Upper lobe of left lung (tissue), 6 donors: ENCODE measurements around the gene MTHFD1L. TPM values are rescaled to one million over a fixed set of nuclear protein-coding genes. Genes with fewer than 3 reads are reported as not detected.
"Not testable (repeated sequence)": the region's sequence is repeated elsewhere in the genome, so short reads cannot be mapped to it uniquely, and the experiment has no call there.

Experiments used
- ATAC-seq, 2 donors: fragments of 200-7000 bp; cut with Tn5 transposase; one replicate each; pipeline ENCODE4 v1.9.1; 2022; ENCODE audit warnings: mild to moderate bottlenecking in 2 of 2, moderate library complexity in 2 of 2; ENCODE audit not compliant: low FRiP score in 2 of 2
- DNase-seq, 2 donors: peaks; one replicate each; pipeline ENCODE4 v3.0.0-alpha.2; 2019 to 2020
- H3K27ac ChIP-seq, 4 donors: fragments of 200-600 bp; sonication (generic); one replicate each; pipeline ENCODE4 v1.5.1; 2016 to 2019
- H3K27me3 ChIP-seq, 4 donors: fragments of 200-600 bp; sonication (generic); one replicate each; pipeline ENCODE4 v1.5.1; 2017 to 2019
- H3K36me3 ChIP-seq, 4 donors: fragments of 200-600 bp; sonication (generic); one replicate each; pipeline ENCODE4 v1.5.1; 2016 to 2019
- H3K4me1 ChIP-seq, 4 donors: fragments of 200-600 bp; sonication (generic); one replicate each; pipeline ENCODE4 v1.5.1; 2018 to 2019
- H3K4me3 ChIP-seq, 4 donors: fragments of 200-600 bp; sonication (generic); one replicate each; pipeline ENCODE4 v1.5.1; 2017 to 2019; ENCODE audit warnings: mild to moderate bottlenecking in 2 of 4, moderate library complexity in 1 of 4
- H3K9me3 ChIP-seq, 4 donors: fragments of 200-600 bp; sonication (generic); one replicate each; pipeline ENCODE4 v1.5.1; 2018 to 2019
- EP300 ChIP-seq, 4 donors: sonication (generic); formaldehyde crosslinking; IDR thresholded peaks; one replicate each; pipeline ENCODE4 v1.5.1; 2017; ENCODE audit warnings: antibody characterized with exemption in 4 of 4, control low read depth in 2 of 4
- POLR2A ChIP-seq, 4 donors: fragments of 450-650 bp; IDR thresholded peaks; one replicate each; pipeline ENCODE4 v1.5.1; 2016 to 2017; ENCODE audit warnings: antibody characterized with exemption in 4 of 4, mild to moderate bottlenecking in 2 of 4
- POLR2AphosphoS5 ChIP-seq, 2 donors: sonication (generic); formaldehyde crosslinking; IDR thresholded peaks; one replicate each; pipeline ENCODE4 v1.5.1; 2017; ENCODE audit warnings: antibody characterized with exemption in 2 of 2
- WGBS, 2 donors: methylation state at CpG; one replicate each; pipeline ENCODE4 v1.1.5; 2017 to 2018; 5-methylcytosine and 5-hydroxymethylcytosine counted together
- total RNA-seq, 6 donors: library from RNA; depleted of rRNA in 4 of 6; stranded (reverse); fragments of >200 nt in 4 of 6; gene quantifications; one replicate each; pipeline versions ENCODE4 v1.1.0 to v1.2.1, GENCODE V29; 2016 to 2021
- TF ChIP-seq, protein P1 (sequence below), 6 experiments: fragments of 450-650 bp in 4 of 6; fragments of 200-600 bp in 2 of 6; sonication (generic) in 2 of 6; IDR thresholded peaks; one replicate each; pipeline ENCODE4 v1.5.1; 2016 to 2019; ENCODE audit warnings: antibody characterized with exemption in 6 of 6
- donor health status: DM: no; HTN: no; CAD: no; lungs with moderate emphysema.
- donor health status: DM: no; HTN: yes; CAD: no; lungs with severe emphysema.

The MTHFD1L gene
- total RNA-seq, 6 donors from 2014 or later: 11.8 to 32.3 (median 19.4) TPM

DNA sequence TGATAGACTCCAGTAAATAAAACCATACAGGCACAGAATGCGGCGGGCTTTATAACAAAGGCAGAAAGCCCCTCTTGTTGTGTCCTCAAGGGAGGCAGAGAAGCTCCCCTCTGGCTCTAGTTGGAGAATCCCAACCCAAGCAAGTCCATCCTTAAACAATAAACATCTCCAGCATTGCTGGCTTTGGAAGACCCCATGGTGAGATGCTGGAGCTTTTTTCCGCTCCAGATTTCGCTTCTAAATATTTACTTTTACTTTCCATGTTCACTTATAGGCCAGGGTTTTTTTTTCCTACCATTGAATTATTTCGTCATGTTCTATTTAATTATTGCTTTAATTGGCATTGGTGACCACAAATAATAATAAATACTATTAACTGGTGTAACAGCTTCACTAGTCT, 176.2 kb downstream of the MTHFD1L start:
- no peak for TF ChIP-seq EP300 (IDR thresholded peaks at IDR 0.05)
- no peaks in the 10 kb centered on the region for H3K27me3 ChIP-seq
- DNase-seq (no peak), ATAC-seq (no peak)
- peaks cover 0 to 4% (median 0%) of the 10 kb centered on the region in 4 donors for H3K36me3 ChIP-seq
- H3K27ac ChIP-seq: peak overlapping the region; percentile 48 to 81 (median 62)
- no peak overlapping the region for H3K4me3 ChIP-seq
- H3K4me1 ChIP-seq: peaks cover 7 to 29% (median 13%) of the 10 kb centered on the region in 4 donors
- no peaks in the 10 kb centered on the region for H3K9me3 ChIP-seq
- 92 to 93% methylated on average over 5 of the region's 5 CpGs for WGBS, 2 donors

DNA sequence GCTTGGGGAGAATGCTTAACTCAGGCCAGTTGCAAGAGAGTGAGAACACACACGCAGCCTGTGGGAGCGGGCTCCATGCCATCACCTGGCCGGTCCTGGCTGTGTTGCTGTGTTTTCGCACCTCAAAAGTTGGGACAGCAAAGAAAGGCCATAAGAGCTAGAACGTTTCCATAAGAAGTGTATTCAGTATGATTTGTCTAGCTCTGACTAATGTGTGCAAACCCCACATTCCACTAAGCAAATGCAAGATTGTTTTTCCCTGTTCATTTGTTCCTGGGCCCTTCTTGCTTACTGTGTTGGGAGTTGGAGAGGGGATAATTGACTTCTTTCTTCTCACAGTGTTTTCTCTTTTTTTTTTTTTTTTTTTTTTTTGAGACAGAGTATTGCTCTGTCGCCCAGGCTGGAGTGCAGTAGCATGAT, 177.4 kb downstream of the MTHFD1L start:
- ATAC-seq, H3K9me3 ChIP-seq, DNase-seq, H3K27me3 ChIP-seq, H3K36me3 ChIP-seq, H3K4me3 ChIP-seq: not testable (repeated sequence)
- Histone ChIP-seq H3K27ac (peak overlapping the region in 1 of 4 donors; percentile 2), H3K4me1 (peaks cover 7 to 26% (median 13%) of the 10 kb centered on the region in 4 donors)
- 90% methylated on average over 6 of the region's 6 CpGs for WGBS, 2 donors

DNA sequence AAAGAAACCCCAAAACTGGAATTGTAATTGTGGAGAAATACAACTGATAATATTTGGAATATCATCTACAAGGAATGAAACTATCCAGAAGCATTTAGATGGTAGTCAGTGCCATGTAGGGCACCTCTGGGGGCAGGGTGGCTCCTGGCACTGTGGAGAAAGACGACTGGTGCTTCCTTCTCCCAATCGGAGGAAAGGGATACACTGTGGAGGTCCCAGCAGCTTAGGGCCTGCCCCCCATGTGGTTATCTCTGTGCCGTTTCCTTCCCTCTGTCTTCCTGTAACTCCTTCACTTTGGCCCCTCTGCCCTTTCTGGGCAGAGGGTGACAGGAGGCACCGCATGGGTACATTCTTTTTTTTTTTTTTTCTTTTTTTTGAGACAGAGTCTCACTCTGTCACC, 178.4 kb downstream of the MTHFD1L start:
- TF ChIP-seq, protein P1, sequence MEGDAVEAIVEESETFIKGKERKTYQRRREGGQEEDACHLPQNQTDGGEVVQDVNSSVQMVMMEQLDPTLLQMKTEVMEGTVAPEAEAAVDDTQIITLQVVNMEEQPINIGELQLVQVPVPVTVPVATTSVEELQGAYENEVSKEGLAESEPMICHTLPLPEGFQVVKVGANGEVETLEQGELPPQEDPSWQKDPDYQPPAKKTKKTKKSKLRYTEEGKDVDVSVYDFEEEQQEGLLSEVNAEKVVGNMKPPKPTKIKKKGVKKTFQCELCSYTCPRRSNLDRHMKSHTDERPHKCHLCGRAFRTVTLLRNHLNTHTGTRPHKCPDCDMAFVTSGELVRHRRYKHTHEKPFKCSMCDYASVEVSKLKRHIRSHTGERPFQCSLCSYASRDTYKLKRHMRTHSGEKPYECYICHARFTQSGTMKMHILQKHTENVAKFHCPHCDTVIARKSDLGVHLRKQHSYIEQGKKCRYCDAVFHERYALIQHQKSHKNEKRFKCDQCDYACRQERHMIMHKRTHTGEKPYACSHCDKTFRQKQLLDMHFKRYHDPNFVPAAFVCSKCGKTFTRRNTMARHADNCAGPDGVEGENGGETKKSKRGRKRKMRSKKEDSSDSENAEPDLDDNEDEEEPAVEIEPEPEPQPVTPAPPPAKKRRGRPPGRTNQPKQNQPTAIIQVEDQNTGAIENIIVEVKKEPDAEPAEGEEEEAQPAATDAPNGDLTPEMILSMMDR (IDR thresholded peaks at IDR 0.05): no peak
- ATAC-seq (no peak), DNase-seq (no peak)
- Histone ChIP-seq H3K9me3 (no peaks in the 10 kb centered on the region), H3K36me3 (no peaks in the 10 kb centered on the region), H3K4me1 (peaks cover 7 to 26% (median 13%) of the 10 kb centered on the region in 4 donors), H3K27me3 (no peaks in the 10 kb centered on the region), H3K4me3 (no peak overlapping the region), H3K27ac (peak overlapping the region; percentile 66 to 79 (median 75))
- WGBS, 2 donors: 74 to 76% methylated on average over 4 of the region's 4 CpGs

DNA sequence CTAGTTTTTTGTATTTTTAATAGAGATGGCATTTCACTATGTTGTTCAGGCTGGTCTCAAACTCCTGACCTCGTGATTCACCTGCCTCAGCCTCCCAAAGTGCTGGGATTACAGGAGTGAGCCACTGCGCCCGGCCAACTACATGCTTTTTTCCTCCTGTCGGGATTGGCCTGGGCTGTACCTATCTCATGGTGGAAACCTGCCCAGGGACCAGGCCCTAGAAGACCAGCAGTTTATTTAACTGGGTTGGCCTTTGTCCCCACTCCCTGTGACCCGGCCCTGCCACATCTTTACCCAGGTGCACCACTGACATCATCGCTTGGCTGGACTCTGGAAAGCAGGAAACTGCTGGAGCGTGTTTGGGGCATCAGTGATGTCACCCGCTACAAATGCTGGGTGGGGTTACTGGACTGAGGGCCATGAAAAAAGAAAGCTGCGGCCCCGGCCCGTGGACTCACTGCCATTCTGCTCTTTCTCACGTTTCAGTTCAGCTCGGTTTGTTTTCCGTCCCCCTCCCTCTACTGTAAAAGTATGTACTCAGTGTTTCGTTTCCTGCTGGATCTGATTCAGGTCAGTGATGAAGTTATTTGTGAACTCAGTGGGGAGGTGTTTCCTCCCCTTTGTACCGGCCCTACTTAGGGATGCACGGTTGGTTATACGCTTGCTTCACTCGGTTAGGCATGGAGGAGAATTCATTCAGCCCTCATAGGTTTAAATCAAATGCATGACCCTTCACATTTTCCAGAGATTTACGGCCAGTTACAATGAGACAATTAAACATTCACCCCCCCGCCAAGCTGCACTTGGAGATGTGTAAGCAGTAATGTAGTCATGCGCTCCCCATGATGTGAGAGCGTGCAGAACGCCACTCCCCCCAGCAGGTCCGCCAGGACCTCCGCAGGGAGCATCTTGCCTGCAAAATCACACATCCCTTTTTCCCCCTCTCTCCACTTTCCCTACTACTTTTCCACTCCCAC, 179.3 kb downstream of the MTHFD1L start:
- H3K27me3 ChIP-seq: no peaks in the 10 kb centered on the region
- peak; percentile 63 to 69 for TF ChIP-seq POLR2AphosphoS5 (IDR thresholded peaks at IDR 0.05)
- TF ChIP-seq EP300 (IDR thresholded peaks at IDR 0.05): peak in 2 of 4 donors; percentile 28 to 53
- TF ChIP-seq, protein P1 (IDR thresholded peaks at IDR 0.05): no peak
- no peak for ATAC-seq
- 53 to 56% methylated on average over 25 to 26 of the region's 26 CpGs for WGBS, 2 donors
- peaks cover 7 to 26% (median 13%) of the 10 kb centered on the region in 4 donors for H3K4me1 ChIP-seq
- H3K9me3 ChIP-seq: no peaks in the 10 kb centered on the region
- peak overlapping the region in 2 of 4 donors; percentile 5 to 21 for H3K4me3 ChIP-seq
- peak overlapping the region; percentile 66 to 79 (median 75) for H3K27ac ChIP-seq
- no peaks in the 10 kb centered on the region for H3K36me3 ChIP-seq
- peak in 1 of 2 donors; percentile 77 for DNase-seq

DNA sequence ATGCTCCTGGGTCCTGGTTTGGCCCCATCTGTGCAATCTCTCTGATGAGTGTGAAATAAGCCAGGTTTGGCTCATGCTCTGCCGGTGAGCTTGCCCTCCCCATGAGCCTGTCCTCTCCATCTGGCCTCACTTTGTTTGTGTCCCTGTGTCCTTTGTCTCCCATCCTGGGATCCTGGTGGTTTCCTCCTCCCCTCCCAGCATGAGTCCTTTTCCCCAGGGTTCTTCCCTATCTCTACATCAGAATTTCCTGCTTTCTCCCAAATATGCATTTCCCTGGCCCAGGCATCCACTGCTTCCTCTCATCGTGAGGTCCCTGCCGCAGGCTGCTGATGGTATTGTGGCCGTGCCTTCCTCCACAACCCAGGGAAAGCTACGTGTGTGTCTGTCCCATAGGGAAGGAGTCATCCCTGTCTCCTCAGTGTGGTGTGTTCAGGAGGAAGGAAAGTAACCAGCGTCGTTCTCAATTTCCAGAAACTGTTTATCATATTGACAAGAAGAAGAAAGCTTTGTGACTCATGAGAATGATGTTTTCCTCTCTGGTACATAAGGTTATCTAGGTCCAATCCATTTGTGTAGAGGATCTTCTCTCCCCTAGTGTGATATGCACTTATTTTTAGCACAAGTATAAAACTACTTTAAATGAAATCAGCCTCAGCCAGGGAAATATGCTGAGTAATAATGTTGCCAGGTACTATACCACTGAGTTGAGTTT, 180.2 kb downstream of the MTHFD1L start:
- Histone ChIP-seq H3K4me1 (peaks cover 7 to 21% (median 11%) of the 10 kb centered on the region in 4 donors), H3K27ac (peak overlapping the region; percentile 66 to 79 (median 75))
- WGBS, 2 donors: 58 to 76% methylated on average over 7 of the region's 7 CpGs
- H3K9me3 ChIP-seq, H3K27me3 ChIP-seq, DNase-seq, H3K36me3 ChIP-seq, H3K4me3 ChIP-seq, ATAC-seq: not testable (repeated sequence)
- TF ChIP-seq POLR2AphosphoS5 (IDR thresholded peaks at IDR 0.05): peak; percentile 50 to 56
- TF ChIP-seq EP300 (IDR thresholded peaks at IDR 0.05): peak in 3 of 4 donors; percentile 53 to 94 (median 93)

DNA sequence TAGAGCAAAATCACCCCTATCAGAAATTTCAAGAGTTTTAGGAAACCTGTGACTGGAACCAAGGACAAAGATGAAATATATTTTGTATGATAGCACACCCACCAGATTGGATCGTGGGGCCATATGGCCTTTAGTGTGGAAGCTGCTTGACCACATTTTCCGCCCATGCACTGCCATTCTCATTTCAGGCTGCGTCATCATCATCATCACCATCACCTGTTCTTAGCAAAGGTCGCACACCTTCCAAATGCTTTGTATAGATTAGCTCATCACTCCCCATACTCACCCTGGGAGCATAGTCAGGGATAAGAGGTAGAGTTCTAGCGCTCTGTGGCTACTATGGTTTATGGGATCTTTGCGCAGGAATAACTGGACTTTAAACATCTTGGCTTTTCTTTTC, 185.7 kb downstream of the MTHFD1L start:
- Histone ChIP-seq H3K4me1 (no peaks in the 10 kb centered on the region), H3K9me3 (no peaks in the 10 kb centered on the region), H3K27me3 (no peaks in the 10 kb centered on the region), H3K36me3 (peaks cover 0 to 3% (median 0%) of the 10 kb centered on the region in 4 donors), H3K4me3 (no peak overlapping the region), H3K27ac (no peak overlapping the region)
- ATAC-seq: no peak
- TF ChIP-seq EP300 (IDR thresholded peaks at IDR 0.05): no peak
- no peak for TF ChIP-seq POLR2AphosphoS5 (IDR thresholded peaks at IDR 0.05)
- TF ChIP-seq POLR2A (IDR thresholded peaks at IDR 0.05): no peak
- TF ChIP-seq, protein P1 (IDR thresholded peaks at IDR 0.05): no peak
- 95 to 97% methylated on average over 6 of the region's 6 CpGs for WGBS, 2 donors
- DNase-seq: no peak
